HK-2 (cell line): ENCODE data around the gene CD28.

ENCODE experiments used
- DNase-seq: peaks from one replicate; pipeline ENCODE4 v3.0.0-alpha.2; 2018; ENCODE audit not compliant: unreplicated experiment

Gene CD28

DNA sequence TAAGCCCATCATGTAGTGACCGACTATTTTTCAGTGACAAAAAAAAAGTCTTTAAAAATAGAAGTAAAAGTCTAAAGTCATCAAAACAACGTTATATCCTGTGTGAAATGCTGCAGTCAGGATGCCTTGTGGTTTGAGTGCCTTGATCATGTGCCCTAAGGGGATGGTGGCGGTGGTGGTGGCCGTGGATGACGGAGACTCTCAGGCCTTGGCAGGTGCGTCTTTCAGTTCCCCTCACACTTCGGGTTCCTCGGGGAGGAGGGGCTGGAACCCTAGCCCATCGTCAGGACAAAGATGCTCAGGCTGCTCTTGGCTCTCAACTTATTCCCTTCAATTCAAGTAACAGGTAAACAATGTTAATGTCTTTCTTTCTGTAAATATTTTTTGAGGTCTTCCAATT lies at the start of gene CD28:
Gene CD28, plus strand, starts transcription at position 237 of the 400 bp plus-strand sequence. Its CDS starts 58 bp downstream, at position 295.
- no peak for DNase-seq

DNA sequence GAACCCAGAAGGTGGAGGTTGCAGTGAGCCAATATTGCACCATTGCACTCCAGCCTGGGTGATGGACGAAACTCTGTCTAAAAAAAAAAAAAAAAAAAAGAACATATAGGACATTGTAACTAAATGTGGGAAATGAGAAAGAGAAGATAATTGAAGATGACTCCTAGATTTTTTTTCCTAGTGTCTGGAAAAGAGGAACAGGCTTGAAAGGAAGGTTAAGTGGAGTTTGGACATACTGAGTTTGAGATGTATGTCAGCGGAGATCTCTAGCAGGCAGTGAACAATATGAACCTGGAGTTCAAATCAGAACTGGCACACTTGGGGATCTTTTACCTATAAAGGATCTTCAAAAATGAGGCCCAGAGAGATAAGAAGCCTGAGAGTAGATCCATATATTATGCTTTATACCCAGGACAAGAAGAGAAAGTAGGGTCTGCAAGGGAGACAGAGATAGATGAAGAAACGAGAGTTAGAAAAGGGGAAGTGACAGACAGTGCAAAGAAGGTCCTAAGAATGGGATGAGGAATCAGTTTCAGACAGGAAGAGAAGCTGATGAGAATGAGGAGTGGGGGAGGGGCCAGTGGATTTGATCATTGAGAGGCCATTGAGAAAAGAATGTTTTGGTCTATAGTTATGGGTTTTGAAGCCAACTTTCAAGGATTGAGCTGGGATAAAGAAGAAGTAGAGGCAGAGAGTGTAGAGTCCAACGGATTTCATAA lies 46.9 kb upstream of the CD28 start:
- no peak for DNase-seq

DNA sequence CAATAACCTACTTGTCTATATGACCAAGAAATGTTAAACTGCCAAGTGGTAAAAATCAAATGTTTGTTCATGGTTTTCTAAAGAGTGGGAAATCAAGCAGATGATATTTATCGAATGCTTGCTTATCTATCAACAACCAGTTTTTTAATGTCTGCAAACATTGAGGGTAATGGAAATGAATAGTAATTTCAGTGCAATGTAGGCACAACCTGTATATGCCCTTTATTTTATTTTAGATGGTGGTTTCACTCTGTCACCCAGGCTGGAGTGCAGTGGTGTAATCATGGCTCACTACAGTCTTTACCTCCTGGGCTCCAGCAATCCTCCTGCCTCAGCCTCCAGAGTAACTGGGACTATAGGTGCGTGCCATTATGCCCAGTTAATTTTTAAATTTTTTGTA lies 46.0 kb upstream of the CD28 start:
- DNase-seq: no peak

DNA sequence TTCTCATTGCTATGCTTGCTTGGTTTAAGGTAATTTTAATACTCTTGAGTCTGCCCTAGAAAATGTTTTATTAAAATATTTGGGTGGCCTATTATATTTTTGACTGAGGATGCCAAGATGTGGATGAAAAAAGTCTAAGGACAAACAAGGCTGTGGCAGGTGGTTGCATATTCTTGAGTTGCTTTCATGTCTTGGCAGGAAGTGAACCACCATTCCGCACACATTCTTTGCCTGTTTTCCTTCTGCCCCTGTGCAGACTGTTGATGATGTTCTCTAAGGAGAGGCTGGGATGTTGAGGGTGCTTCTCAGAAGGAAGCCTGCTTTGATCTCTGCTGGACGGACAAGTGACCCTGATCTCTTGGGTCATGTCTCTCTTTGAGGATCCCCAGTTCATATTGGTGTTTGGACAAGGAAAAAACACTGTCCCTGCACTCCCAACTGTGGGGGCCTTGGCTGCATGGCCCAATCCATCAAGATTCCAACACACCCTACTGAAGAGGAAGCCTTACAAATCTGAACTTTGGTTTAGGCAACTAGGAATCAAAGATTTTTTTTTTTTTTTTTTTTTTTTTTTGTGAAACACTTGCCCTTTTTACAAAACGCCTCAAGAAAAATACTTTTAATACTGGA lies 45.0 kb upstream of the CD28 start:
- no peak for DNase-seq

DNA sequence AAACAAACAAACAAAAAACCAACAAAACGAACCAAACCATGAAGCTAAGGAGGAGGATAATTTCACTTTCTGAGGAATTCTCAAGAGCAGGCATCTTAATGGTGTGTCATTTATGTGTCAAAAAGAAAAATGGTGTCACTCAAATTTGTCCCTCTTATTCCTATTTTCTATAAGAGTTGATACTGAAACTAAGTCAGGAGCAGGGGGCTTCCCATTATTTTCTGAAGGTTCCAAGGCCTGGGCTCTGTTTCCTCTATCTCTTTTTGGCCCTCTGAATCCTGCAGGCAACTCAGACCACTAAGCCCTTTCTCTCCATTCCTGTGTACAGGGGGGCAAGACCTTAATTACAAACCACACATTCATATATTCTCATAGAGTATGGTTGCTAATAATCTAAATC lies 44.0 kb upstream of the CD28 start:
- no peak for DNase-seq

DNA sequence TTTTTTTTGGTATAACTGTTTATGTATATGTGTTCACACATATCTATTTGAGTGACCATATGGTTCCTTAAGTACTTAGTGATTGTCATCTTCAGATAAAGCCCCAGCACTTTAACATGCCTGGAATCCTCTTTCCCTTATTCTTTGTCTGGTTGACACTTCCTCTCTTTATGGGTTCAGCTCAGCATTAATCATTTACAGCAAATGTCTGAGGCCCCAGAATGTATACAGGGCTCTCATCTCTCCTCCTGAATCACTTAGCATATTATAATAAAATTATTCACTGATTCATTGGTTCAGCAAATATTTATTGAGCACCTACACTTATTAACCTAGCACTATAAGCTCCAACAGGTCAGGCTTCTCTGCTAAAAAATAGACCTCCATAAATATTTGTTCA lies 43.5 kb upstream of the CD28 start:
- DNase-seq: no peak

DNA sequence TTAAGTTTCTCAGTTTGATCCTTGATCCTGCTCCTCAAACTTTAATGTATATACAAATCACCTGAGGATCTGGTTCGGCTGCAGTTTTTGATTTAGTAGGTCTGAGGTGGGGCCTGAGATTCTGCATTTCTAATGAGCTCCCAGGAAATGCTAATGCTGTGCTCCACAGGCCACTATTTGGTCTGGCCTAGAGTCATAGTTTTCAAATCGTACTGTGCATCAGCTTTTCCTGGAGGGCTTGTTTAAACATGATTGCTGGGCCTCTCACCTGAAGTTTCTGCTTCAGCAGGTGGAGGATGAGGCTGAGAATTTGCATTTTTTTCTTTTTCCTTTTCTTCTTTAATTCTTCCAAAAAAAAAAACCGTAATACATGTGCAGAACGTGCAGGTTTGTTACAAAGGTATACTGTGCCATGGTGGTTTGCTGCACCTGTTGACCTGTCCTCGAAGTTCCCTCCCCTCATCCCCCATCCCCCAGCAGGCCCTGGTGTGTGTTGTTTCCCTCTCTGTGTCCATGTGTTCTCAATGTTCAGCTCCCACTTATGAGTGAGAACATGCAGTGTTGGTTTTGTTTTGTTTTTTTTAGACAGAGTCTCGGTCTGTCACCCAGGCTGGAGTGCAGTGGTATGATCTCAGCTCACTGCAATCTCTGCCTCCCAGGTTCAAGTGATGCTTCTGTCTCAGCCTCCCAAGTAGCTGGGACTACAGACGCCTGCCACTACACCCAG lies 42.2 kb upstream of the CD28 start:
- no peak for DNase-seq

DNA sequence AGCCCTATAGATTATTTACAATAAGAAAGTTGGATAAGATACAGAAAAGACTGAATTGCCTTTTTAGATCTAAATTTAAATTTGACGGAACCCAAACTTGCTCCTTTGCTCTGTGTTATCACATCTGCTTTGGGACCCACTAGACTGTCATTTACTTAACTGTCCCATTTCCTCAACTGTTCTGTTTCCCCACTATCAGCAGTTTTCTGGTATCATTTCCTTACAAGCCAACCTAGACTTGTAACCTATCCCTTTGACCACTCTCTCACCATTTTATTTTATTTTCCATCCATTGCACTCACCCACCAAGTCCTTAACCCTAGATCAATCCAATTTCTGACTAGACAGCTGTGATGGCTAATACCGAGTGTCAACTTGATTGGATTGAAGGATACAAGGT lies 38.6 kb upstream of the CD28 start:
- DNase-seq: no peak

DNA sequence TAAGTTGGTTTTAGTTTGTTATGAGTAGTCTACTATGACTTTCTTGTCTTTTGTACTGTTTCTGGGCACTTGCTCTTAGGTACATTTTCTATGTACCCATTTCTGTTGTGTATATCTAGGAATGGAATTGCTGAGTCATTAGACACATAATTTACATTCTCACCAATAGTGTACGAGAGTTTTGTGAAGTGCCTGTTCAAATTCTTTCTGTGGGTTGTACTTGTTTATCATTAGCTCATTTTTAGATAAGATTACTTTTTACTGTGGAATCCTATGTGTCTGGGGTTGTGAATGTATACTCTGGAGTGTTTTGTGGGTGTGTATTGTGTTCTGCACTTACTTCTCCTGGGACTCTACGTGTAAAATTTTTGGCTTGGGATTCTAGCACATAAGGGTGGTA lies 36.6 kb upstream of the CD28 start:
- no peak for DNase-seq

DNA sequence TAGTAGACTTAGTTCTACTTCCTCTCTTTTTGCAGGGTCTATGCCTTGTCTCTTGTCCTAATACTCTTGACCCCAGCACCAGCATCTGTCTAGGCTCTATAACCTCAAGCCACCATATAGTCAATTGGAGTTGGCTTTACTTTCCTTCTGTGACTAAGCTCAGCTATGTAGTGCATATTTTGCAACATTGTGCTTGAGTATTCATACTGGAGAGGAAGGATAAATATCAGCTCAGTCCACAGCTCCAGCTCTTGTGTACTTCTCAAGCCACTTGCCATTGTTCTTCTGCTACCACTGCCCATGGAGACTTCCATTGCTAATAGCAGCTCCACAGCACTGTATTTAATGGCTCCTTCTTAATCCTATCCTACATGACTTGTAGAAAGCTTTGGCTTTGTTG lies 35.5 kb upstream of the CD28 start:
- DNase-seq: no peak

DNA sequence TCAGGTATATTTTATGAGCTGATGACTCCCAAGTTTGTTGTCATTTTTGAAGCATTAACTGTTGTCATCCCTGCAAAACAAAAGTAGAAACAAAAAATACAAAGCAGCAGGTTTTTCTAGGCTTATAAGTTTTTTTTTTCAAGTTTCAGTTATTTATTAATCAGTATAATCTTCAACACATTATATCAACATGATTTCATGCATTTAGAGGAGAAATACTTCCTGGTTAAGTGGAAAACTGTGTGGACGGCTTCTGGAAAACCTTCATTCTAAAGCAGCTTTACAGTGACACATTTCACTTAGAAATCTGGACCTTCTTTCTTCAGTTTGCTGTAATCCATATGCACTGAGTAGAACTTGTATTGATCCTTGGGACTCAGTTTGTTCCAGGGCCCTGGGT lies 34.6 kb upstream of the CD28 start:
- no peak for DNase-seq

DNA sequence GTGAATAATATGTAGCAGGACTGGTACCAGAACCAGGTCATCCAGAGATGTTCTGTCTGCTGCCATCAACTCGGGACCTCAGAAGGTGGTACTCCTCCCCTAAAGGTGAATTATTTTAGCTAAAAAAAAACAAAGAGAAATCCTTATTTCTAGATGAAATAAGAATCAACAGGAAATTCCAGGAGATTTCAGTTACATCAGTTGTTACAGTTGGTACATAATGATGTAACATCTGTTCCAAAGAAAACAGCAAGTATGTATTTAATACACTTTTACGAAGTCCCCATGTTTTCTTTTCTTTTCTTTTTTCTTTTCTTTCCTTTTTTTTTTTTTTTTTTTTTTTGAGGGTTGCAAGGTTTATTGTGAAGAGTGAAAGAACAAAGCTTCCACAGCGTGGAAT lies 33.6 kb upstream of the CD28 start:
- no peak for DNase-seq

DNA sequence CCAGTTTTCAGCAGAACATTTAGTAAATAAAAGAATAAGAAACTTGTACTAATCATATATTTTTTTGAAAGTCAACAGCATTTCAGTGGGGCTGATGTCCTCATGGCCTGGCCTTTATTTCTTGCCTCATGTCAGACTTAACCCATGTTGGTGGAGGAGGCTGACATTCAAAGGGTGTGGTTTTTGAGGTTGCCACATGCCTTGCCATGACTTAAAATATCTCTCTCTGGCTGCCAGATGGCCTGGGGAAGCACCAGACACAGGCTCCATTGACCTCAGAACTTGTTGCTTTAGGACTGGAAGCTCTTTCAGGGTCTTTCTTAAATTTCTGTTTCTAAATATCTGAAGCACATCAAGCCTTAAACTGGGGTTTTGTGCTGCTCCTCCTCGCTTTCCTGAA lies 32.5 kb upstream of the CD28 start:
- no peak for DNase-seq

DNA sequence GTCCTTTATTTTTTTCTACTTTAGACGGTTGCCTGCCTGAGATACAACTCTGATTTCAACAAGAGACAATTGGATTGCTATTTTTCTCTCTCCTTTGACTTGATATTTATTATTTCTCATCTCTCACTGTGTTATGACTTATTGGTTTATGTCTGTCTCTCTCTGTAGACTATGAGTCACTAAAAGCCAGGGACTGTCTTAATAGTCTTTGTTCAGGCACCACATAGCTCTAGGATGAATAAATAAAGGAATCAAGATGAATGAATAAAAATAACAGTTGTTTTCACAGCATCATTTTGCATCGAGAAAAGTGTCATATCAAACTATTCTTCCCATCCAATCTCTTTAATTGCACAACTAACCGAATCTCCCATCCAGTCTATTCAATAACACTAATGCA lies 31.4 kb upstream of the CD28 start:
- no peak for DNase-seq

DNA sequence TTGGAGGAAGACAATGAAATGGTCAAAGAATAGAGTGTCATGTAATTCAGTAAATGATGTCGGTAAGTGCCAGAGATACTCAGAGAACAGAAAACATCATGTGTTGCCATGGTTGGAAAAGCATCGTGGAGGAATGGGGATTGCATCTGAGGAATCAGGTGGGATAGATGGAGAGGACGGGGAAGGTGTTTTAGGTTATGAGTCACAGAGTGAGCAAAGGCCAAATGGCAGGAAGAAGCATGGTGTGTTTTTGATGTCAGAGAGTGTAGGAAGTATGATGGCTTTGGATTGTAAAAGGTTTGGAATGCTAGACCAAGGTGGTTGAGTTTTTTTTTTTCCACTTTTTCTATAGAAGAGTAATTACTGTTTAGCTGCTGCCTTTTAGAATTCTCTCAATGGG lies 27.5 kb upstream of the CD28 start:
- DNase-seq: no peak

DNA sequence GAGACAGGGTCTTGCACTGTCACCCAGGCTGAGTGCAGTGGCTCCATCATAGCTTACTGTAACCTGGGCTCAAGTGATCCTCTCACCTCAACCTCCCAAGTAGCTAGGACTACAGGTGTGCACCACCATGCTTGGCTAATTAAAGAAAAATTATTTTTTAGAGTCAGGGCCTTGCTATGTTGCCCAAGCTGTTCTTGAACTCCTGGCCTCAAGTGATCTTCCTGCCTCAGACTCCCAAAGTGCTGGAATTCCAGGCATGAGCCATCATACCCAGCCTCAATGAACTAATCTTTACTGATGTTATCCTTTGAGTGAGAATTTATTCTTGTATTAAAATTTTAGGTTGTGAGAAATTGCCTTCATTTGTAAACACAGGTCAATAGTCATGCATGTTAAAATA lies 27.0 kb upstream of the CD28 start:
- no peak for DNase-seq

DNA sequence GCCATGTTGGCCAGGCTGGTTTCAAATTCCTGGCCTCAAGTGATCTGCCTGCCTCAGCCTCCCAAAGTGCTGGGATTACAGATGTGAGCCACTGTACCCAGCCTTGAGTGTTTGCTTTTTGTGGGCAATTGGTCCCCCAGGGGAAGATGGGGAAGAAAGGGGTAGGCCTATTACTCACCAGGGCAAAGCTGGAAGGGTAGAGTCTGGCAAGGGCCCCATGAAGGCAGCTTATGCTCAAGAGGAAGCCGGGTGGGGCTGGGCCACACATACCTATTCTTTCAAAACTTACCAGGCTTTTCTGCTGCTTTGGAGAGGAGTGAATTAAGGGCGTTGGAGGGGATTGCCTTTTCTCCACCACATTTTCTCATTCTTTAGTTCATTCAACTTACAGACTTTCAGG lies 24.5 kb upstream of the CD28 start:
- DNase-seq: no peak

DNA sequence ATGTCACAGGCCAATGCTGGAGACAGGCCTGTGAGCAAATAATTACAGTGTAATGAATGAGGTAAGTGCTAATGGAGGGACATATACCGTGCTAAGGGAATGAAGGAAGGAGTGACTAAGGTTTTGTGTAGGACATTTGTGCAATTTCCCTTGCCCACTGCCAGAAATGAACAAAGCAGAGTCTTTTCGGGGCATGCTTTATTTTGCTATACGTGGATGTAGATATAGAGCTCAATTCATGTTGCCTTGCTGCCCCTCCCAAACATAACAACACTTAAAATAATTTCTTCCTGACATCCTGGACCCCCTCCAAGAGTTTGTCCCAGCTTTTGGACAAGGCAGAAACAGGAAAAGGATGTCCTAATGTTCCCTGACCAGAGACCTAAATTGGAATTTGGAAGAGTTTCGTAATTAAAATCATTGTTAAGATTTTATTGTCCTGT lies 23.7 kb upstream of the CD28 start:
- DNase-seq: no peak

DNA sequence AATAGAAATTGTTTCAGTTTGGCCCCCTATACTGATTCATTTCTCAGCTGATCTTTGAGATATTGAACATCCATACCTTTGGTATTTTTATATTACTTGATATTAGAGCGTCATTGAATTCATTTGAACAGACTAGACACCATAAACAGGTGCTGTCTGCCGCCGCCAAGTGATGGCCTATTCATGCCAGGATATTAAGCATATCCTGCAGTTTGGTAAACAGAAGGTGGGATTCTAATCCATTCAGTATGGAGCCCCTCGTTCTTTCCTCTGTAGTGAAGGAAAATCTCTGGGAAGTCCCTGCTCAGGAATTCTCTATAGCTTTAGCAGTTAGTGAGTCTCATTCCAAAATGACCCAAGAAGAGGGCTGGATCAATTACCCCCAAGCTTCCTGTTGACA lies 23.0 kb upstream of the CD28 start:
- DNase-seq: no peak

DNA sequence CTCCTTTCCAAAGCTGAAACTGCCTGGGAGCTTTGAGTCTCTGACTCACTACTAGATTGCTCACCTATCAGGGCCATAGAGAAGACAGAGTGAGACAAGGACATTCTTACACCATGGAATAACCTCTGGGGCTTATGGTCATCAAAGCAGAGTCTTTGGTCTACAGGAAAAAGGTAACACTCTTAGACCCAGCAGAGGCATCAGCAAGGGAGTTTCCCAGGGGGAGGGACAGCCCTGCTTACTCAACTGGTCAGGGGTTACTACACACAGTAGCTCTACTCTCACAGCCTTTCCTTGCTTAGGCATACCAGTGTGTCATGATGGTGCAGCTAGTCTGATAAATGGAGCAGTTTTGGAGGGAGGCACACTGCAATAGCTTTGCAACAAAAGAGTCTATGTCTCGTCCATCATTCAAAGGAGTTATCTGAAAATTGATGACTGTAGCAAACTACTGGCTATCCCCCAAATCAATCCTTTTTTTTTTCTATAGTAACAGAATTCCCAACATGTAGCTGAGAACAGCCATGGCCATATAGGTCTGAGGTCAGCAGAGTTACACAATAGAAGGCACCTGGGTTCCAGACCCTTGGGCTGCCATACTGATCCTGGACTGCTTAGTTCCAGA lies 22.4 kb upstream of the CD28 start:
- peak; percentile 59 for DNase-seq

DNA sequence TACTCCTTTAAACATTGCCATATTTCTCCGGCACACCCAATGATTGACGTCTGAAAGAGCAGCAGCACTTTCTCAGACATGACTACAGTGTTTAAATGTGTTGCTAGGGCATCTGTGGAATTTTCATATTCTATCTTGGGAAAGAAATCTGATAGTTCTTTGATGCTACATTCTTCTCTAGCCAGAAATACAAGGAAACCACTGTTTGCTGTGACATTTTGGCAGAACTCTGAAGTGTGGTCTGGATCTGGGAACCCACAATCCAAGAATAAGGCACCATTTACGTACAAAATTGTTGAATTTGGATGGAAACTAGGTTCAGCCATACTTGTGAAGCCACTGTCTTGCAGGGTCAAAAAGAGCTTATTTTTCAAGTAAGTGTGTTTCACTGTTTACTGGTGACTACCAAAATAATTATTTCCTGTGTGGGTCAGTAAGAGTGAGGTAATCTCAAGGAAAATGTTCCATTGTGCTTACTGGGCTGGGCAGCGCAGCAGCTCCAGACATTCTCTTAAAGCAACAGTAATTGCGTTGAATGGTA lies 21.3 kb upstream of the CD28 start:
- DNase-seq: no peak

DNA sequence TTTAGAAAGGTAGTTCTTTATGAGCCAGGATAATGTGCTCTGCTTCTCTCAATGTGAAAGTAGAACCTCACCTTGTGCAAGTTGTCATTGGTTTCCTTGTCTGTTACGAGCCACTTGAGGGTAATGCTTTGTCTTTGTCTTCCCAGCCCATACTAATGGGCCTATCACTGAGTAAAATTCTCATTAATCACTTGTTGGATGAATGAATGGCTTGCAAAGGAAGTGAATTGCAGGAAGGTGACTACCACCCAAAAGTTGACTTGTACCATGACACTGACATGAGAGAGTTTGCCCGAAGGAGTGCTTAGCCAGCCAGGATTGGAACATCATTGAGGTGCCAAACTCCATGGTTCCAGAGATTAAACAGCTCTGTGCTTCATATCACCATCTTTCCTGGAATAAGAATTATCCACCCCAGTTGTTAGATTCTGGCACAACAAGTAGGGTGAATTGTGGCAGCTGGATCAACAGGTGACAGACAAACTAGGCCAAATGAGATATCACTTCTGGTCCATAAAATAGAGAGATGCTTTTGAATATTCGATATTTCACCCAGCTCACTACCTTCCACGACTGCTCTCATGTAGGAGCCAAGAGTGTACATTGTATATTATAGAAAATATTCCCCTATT lies 20.5 kb upstream of the CD28 start:
- no peak for DNase-seq
